Kidney (tissue), 14 donors: ENCODE data around the gene SPARC. TPM values are rescaled to one million over a fixed set of nuclear protein-coding genes. Genes with fewer than 3 reads are reported as not detected.

Experiments used
- DNase-seq, 5 donors: peaks; one replicate each; pipeline ENCODE4 v3.0.0-alpha.2; 2013 to 2020
- FAIRE-seq: peaks from 2 replicates; lab custom pipeline; 2012; peaks lifted over from hg19 to GRCh38; lab: Jason Lieb, UNC
- H3K27ac ChIP-seq, 2 donors: one replicate each; pipeline ENCODE4 v1.7.0; 2013; ENCODE audit warnings: low read depth in 2 of 2, low read length in 2 of 2, inconsistent platforms in 1 of 2
- H3K27me3 ChIP-seq: one replicate; pipeline ENCODE4 v1.7.1; 2013; ENCODE audit warnings: low read length, inconsistent platforms; ENCODE audit not compliant: control insufficient read depth, insufficient read depth
- H3K36me3 ChIP-seq, 3 donors: one replicate each; pipeline versions ENCODE4 v1.7.0 to v1.7.1; 2013; ENCODE audit warnings: low read length in 3 of 3, control low read depth in 1 of 3, inconsistent platforms in 1 of 3; ENCODE audit not compliant: insufficient read depth in 3 of 3, control insufficient read depth in 2 of 3
- H3K4me1 ChIP-seq, 3 donors: one replicate each; pipeline versions ENCODE4 v1.7.0 to v1.7.1; 2013; ENCODE audit warnings: low read length in 3 of 3, inconsistent platforms in 1 of 3, low read depth in 1 of 3; ENCODE audit not compliant: control insufficient read depth in 2 of 3, insufficient read depth in 2 of 3
- H3K4me3 ChIP-seq, 3 donors: one replicate each; pipeline versions ENCODE4 v1.7.0 to v1.8.1; 2013; ENCODE audit warnings: low read length in 3 of 3, control low read depth in 1 of 3, inconsistent platforms in 1 of 3
- H3K9ac ChIP-seq, 3 donors: one replicate each; pipeline versions ENCODE4 v1.7.0 to v1.7.1; 2013; ENCODE audit warnings: low read length in 3 of 3, control low read depth in 1 of 3, inconsistent platforms in 1 of 3
- H3K9me3 ChIP-seq, 3 donors: one replicate each; pipeline versions ENCODE4 v1.7.0 to v1.7.1; 2013; ENCODE audit warnings: low read length in 3 of 3, control low read depth in 1 of 3, inconsistent platforms in 1 of 3; ENCODE audit not compliant: control insufficient read depth in 2 of 3, insufficient read depth in 1 of 3
- intact Hi-C: fragments of 100-400 bp; cut with DNase I; formaldehyde crosslinking; loops from one replicate; pipeline ENCODE4 v1.11.1; 2022
- polyA plus RNA-seq: library from polyadenylated mRNA; stranded (reverse); fragments of 350-450 nt; fragmentation: Illumina TruSeq; extraction: RNeasy Lipid Tissue Mini Kit (QIAGEN cat#74804); gene quantifications from one replicate; pipeline ENCODE4 v1.2.3, GENCODE V29; 2014; ENCODE audit warnings: low read depth, low replicate concordance; ENCODE audit not compliant: insufficient read depth
- total RNA-seq: library from RNA; stranded (reverse); fragmentation: NEBNext Ultra II Directional; extraction: Animal tissue kit (Norgen Biotek cat#: 25700); gene quantifications from one replicate; pipeline ENCODE4 v1.2.1, GENCODE V29; 2021
- TF ChIP-seq, protein P1 (sequence below): IDR thresholded peaks from 3 replicates; pipeline ENCODE4 v1.5.1; 2012; ENCODE audit warnings: mild to moderate bottlenecking, moderate library complexity, borderline replicate concordance; ENCODE audit not compliant: insufficient read depth; ENCODE audit errors: extremely low read depth
- donor health status: control.
- donor health status: control.
- donor health status: control.
- donor health status: control.
- donor health status: control.
- donor health status: DM: yes; HTN: yes; CAD: no.
- donor health status: Normal renal cell carcinoma (clear cell type).

Gene SPARC
- total and polyA plus RNA-seq, 2 donors from 2014 or later = 581 to 637 TPM

DNA sequence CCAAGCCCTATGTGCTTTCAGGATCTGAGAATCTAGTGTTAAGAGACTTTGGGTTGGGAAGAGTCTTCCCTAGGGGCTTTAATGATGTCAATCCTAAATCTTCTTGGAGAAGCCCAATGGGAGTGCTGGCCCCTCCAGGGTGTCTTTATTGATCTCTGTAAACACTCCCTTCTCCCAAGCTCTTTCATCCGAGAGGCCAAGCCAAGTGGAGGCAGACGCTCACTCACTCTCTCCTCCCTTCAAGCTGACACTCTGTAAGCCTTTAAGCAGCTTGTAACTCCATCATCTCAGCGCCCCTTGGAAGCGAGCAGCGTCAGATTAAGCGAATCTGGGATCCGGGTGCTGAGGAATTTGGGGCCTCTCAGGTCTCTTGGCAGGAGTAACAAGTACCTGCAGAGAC is 37.7 kb downstream of the SPARC start:
- intact Hi-C loops = no loop called here

DNA sequence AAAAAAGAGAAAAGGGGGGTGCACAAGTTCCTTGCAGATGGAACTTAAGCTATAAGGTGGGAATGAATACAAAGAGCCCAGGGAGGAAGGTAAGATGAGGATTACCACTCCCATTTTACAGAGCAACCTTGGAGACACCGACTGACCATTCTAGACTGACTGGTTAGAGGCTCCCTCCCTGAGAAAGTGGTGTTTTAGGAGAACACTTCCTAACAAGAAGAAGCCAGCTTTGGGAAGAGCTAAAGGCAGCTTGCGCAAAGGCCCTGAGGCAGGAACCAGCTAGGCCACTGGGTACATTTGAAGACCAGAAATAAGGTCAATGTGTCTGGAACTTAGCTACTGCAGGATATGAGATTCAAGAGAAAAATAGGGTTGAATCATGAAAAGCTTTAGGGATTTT is 38.6 kb downstream of the SPARC start:
- no peaks in the 10 kb centered on the region for H3K27me3 ChIP-seq
- no peaks in the 10 kb centered on the region for H3K36me3 ChIP-seq
- DNase-seq = no peak
- FAIRE-seq = no peak
- H3K4me1 ChIP-seq = no peaks in the 10 kb centered on the region
- no peak overlapping the region for H3K9ac ChIP-seq
- H3K4me3 ChIP-seq = no peak overlapping the region
- no peaks in the 10 kb centered on the region for H3K9me3 ChIP-seq
- no peak overlapping the region for H3K27ac ChIP-seq
- TF ChIP-seq, protein P1, sequence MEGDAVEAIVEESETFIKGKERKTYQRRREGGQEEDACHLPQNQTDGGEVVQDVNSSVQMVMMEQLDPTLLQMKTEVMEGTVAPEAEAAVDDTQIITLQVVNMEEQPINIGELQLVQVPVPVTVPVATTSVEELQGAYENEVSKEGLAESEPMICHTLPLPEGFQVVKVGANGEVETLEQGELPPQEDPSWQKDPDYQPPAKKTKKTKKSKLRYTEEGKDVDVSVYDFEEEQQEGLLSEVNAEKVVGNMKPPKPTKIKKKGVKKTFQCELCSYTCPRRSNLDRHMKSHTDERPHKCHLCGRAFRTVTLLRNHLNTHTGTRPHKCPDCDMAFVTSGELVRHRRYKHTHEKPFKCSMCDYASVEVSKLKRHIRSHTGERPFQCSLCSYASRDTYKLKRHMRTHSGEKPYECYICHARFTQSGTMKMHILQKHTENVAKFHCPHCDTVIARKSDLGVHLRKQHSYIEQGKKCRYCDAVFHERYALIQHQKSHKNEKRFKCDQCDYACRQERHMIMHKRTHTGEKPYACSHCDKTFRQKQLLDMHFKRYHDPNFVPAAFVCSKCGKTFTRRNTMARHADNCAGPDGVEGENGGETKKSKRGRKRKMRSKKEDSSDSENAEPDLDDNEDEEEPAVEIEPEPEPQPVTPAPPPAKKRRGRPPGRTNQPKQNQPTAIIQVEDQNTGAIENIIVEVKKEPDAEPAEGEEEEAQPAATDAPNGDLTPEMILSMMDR = no peak
- intact Hi-C loops = no loop called here

More for the DNA sequence above, 37.7 kb downstream of the SPARC start:
- Histone ChIP-seq H3K27ac (no peak overlapping the region), H3K27me3 (no peaks in the 10 kb centered on the region), H3K4me1 (no peaks in the 10 kb centered on the region), H3K4me3 (no peak overlapping the region), H3K36me3 (no peaks in the 10 kb centered on the region), H3K9me3 (no peaks in the 10 kb centered on the region), H3K9ac (no peak overlapping the region)
- DNase-seq (no peak), FAIRE-seq (no peak)
- TF ChIP-seq, protein P1 = no peak

DNA sequence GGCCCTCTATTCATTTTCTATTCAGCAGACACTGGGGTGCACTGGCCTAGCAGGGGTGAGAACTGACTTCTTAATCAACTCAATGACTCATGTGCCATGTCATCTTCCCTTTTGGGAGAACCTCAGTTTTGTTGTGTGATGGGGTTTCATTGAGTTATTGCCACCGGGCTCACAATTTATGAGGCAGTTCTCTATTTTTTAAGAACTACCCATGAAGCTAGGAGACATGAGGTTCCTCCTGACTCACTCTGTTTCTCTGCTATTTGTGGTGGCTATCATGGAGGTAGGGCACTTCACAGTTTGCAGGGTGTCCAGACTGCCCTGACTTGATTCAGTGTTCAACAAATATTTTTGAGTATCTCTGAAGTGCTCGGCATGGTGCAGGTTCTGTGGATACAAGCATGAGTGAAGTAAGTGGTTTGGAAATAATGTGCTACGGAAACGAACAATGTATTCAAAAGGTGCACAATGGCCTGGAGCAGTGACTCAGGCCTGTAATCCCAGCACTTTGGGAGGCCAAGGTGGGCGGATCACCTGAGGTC is 39.3 kb downstream of the SPARC start:
- DNase-seq (no peak), FAIRE-seq (no peak)
- no peaks in the 10 kb centered on the region for H3K9me3 ChIP-seq
- H3K9ac ChIP-seq = no peak overlapping the region
- H3K27ac ChIP-seq = no peak overlapping the region
- intact Hi-C loops = no loop called here
- TF ChIP-seq, protein P1 = no peak
- H3K4me1 ChIP-seq = no peaks in the 10 kb centered on the region
- no peaks in the 10 kb centered on the region for H3K36me3 ChIP-seq
- H3K4me3 ChIP-seq = no peak overlapping the region
- H3K27me3 ChIP-seq = no peaks in the 10 kb centered on the region

DNA sequence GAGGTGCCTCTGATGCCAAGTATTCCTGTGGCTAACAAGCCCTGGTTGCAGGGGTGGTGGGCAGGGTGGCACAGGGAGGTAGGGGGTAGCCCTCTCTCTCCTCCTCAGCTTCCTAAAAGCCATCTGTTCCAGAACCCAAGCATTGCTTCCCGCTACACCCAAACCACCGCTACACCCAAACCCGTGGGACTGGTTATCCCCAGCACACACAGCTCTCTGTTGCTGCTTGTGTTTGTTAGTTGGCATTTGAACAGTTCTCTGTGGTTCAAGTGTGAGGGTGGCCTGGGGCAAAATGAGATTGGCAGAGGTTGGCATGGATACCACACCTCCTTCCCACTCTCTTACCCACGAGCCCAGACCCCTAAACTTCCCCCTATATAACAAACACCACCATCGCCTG is 40.4 kb downstream of the SPARC start:
- Histone ChIP-seq H3K27ac (no peak overlapping the region), H3K4me3 (no peak overlapping the region), H3K27me3 (no peaks in the 10 kb centered on the region), H3K9ac (no peak overlapping the region), H3K9me3 (no peaks in the 10 kb centered on the region), H3K36me3 (no peaks in the 10 kb centered on the region), H3K4me1 (no peaks in the 10 kb centered on the region)
- intact Hi-C loops = no loop called here
- DNase-seq (no peak), FAIRE-seq (no peak)
- TF ChIP-seq, protein P1 = no peak
